ENCODE measurements around the gene UNC5C. TPM values are rescaled to one million over a fixed set of nuclear protein-coding genes. Genes with fewer than 3 reads are reported as not detected.

Gene UNC5C
- total and polyA plus RNA-seq, 2 of the 4 experiments (the other 2 are of a cell fraction): under 0.01 TPM

DNA sequence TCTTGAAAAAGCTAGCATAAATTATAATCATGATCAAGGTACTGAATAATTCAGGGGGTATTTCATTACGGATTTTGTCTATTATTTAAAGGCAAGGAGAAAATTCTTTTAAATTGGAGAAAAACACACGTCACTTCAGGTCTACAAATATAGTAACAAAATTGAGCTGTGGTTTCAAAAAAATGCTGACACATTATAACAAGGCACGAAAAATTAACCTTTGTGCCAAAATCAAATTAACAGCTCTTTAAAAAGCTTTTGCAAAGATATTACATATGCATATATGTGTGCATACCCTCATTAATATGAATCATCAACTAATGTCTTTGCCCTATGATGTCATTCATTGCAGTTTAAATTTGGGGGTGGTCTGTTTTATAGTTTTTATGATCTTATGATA, 44.3 kb downstream of the UNC5C start:
- Histone ChIP-seq H4K8ac (ENCODE audit: low read depth in 2 of 2, low read length in 2 of 2) (no peak overlapping the region), H2BK5ac (ENCODE audit: low read depth, low read length, poor library complexity, severe bottlenecking) (no peak overlapping the region), H3K4me2 (ENCODE audit: low read depth, low read length) (no peak overlapping the region), H3K27me3 (ENCODE audit: control insufficient read depth, insufficient read depth, low read length) (no peaks in the 10 kb centered on the region), H3K4me1 (ENCODE audit: control insufficient read depth, insufficient read depth, low read length) (no peaks in the 10 kb centered on the region; the same call in 1 of the 2 replicates), H3K9me1 (ENCODE audit: insufficient read depth, low read length) (no peaks in the 10 kb centered on the region), H3K36me3 (ENCODE audit: control insufficient read depth, insufficient read depth, low read length) (no peaks in the 10 kb centered on the region), H4K5ac (ENCODE audit: low read depth, low read length) (no peak overlapping the region), H2BK15ac (ENCODE audit: low read depth, low read length) (no peak overlapping the region), H2AK9ac (replicated peaks; ENCODE audit: low read depth, low read length, poor library complexity) (no peak overlapping the region), H3K14ac (replicated peaks; ENCODE audit: low read depth, low read length) (no peak overlapping the region), H2BK20ac (ENCODE audit: low read depth, low read length) (no peak overlapping the region), H3K23ac (ENCODE audit: low read depth, low read length) (no peak overlapping the region), H4K20me1 (ENCODE audit: insufficient read depth, low read length) (no peaks in the 10 kb centered on the region), H3K27ac (ENCODE audit: insufficient read depth, low read length) (no peak overlapping the region), H3K56ac (ENCODE audit: extremely low read depth, insufficient read depth, low read length) (no peak overlapping the region), H3K4me3 (ENCODE audit: insufficient read depth, low read depth, low read length) (no peak overlapping the region), H3K9me3 (ENCODE audit: control insufficient read depth, insufficient read depth, low read length) (no peaks in the 10 kb centered on the region), H2AK5ac (ENCODE audit: low read depth, low read length) (no peak overlapping the region), H2AFZ (replicated peaks; ENCODE audit: low read length, poor library complexity) (no peak overlapping the region), H2BK120ac (ENCODE audit: low read depth, low read length) (no peak overlapping the region), H3K18ac (ENCODE audit: low read depth, low read length) (no peak overlapping the region), H3K79me1 (ENCODE audit: low read depth in 1 of 2, low read length in 2 of 2) (no peaks in the 10 kb centered on the region), H3K4ac (ENCODE audit: low read depth, low read length) (no peak overlapping the region), H3K9ac (ENCODE audit: low read depth, low read length) (no peak overlapping the region), H4K91ac (ENCODE audit: insufficient read depth, low read depth, low read length) (no peak overlapping the region)
- CTCF ChIA-PET: no interaction called here
- WGBS, 2 experiments (ENCODE audit: extremely low coverage in 2 of 2, insufficient read length in 1 of 2): no CpG with 5 or more reads among the region's 3 CpGs
- no TSS peak for BruUV-seq (replicated peaks)
- dilution Hi-C loops (cut with HindIII; ENCODE audit: low sequenced_read_pairs, unreplicated experiment): no loop called here
- in situ Hi-C loops (cut with MboI; ENCODE audit: low sequenced_read_pairs): no loop called here
- TF ChIP-seq, protein P1, sequence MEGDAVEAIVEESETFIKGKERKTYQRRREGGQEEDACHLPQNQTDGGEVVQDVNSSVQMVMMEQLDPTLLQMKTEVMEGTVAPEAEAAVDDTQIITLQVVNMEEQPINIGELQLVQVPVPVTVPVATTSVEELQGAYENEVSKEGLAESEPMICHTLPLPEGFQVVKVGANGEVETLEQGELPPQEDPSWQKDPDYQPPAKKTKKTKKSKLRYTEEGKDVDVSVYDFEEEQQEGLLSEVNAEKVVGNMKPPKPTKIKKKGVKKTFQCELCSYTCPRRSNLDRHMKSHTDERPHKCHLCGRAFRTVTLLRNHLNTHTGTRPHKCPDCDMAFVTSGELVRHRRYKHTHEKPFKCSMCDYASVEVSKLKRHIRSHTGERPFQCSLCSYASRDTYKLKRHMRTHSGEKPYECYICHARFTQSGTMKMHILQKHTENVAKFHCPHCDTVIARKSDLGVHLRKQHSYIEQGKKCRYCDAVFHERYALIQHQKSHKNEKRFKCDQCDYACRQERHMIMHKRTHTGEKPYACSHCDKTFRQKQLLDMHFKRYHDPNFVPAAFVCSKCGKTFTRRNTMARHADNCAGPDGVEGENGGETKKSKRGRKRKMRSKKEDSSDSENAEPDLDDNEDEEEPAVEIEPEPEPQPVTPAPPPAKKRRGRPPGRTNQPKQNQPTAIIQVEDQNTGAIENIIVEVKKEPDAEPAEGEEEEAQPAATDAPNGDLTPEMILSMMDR (conservative IDR thresholded peaks at IDR 0.05; ENCODE audit: low read depth, low read length): no peak
- peak; percentile 66 for TF ChIP-seq MAFK (IDR thresholded peaks at IDR 0.05; ENCODE audit: low read depth, low read length)
- intact Hi-C loops (cut with micrococcal nuclease): no loop called here
- ATAC-seq (ENCODE audit: low read depth): no peak
- DNase-seq: no peak
- POLR2A ChIA-PET (ENCODE audit: unreplicated experiment): no interaction called here
